A673 (cell line): ENCODE measurements around the gene AP1S3.
"Not testable (repeated sequence)": the region's sequence is repeated elsewhere in the genome, so short reads cannot be mapped to it uniquely, and the experiment has no call there.

Source experiments
- CTCF ChIP-seq: fragments of 300-800, 200-600 bp; sonication (generic); conservative IDR thresholded peaks from 2 replicates; pipeline ENCODE4 v1.5.1; 2017; ENCODE audit warnings: low read depth, mild to moderate bottlenecking, antibody characterized with exemption, low read length, moderate library complexity, mixed read lengths
- EZH2 ChIP-seq: fragments of 200-600 bp; sonication (generic); IDR thresholded peaks from 2 replicates; pipeline ENCODE4 v1.6.1; 2017; ENCODE audit warnings: borderline replicate concordance, low read depth, mild to moderate bottlenecking, mixed read lengths, antibody characterized with exemption, low read length; ENCODE audit not compliant: poor library complexity, severe bottlenecking

DNA sequence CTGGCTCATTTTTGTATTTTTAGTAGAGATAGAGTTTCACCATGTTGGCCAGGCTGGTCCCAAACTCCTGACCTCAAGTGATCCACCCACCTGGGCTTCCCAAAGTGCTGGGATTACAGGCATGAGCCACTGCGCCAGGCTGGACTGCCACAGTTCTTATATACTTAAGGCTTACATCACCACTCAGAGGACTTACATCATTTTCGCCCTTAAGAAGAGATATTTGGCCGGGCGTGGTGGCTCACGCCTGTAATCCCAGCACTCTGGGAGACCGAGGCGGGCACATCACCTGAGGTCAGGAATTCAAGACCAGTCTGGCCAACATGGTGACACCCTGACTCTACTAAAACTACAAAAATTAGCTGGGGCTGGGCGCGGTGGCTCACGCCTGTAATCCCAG lies 49.3 kb downstream of the AP1S3 start:
- not testable (repeated sequence) for TF ChIP-seq CTCF, EZH2
